Measurements from ENCODE around the gene HIP1R.

Gene HIP1R

GRCh38 chr12:122852336-122853275, 17.3 kb downstream of the HIP1R start:
- no peaks in the 10 kb centered on the region for H3K27me3 ChIP-seq (ENCODE audit: insufficient read depth, low read depth)
- no peak overlapping the region for H3K9ac ChIP-seq
- no peaks in the 10 kb centered on the region for H3K4me1 ChIP-seq (ENCODE audit: low read depth, poor library complexity, severe bottlenecking)
- no peaks in the 10 kb centered on the region for H3K79me2 ChIP-seq (ENCODE audit: insufficient read depth, low read depth)
- H3K27ac ChIP-seq, result no peak overlapping the region
- H4K20me1 ChIP-seq (ENCODE audit: insufficient read depth), result no peaks in the 10 kb centered on the region
- no peak overlapping the region for H2AFZ ChIP-seq (ENCODE audit: low read depth)
- no peak overlapping the region for H3K4me2 ChIP-seq
- no peaks in the 10 kb centered on the region for H3K36me3 ChIP-seq (ENCODE audit: insufficient read depth)
- no peak for TF ChIP-seq CTCF (conservative IDR thresholded peaks at IDR 0.05; ENCODE audit: low read depth, low read length)
- no peak overlapping the region for H3K4me3 ChIP-seq (IDR thresholded peaks at IDR 0.05; ENCODE audit: insufficient read depth, low read depth, low read length)

- Histone ChIP-seq H3K36me3 (ENCODE audit: insufficient read depth) (no peaks in the 10 kb centered on the region), H3K4me3 (IDR thresholded peaks at IDR 0.05; ENCODE audit: insufficient read depth, low read depth, low read length) (no peak overlapping the region), H3K27ac (no peak overlapping the region), H3K9ac (no peak overlapping the region), H4K20me1 (ENCODE audit: insufficient read depth) (no peaks in the 10 kb centered on the region), H2AFZ (ENCODE audit: low read depth) (no peak overlapping the region), H3K79me2 (ENCODE audit: insufficient read depth, low read depth) (no peaks in the 10 kb centered on the region), H3K27me3 (ENCODE audit: insufficient read depth, low read depth) (no peaks in the 10 kb centered on the region), H3K4me2 (no peak overlapping the region), H3K4me1 (ENCODE audit: low read depth, poor library complexity, severe bottlenecking) (no peaks in the 10 kb centered on the region)
- TF ChIP-seq CTCF (conservative IDR thresholded peaks at IDR 0.05; ENCODE audit: low read depth, low read length), result no peak
Measured at GRCh38 chr12:122853582-122854245, 18.5 kb downstream of the HIP1R start.

- Histone ChIP-seq H3K4me3 (IDR thresholded peaks at IDR 0.05; ENCODE audit: insufficient read depth, low read depth, low read length) (no peak overlapping the region), H3K4me1 (ENCODE audit: low read depth, poor library complexity, severe bottlenecking) (no peaks in the 10 kb centered on the region), H2AFZ (ENCODE audit: low read depth) (no peak overlapping the region), H4K20me1 (ENCODE audit: insufficient read depth) (no peaks in the 10 kb centered on the region), H3K27me3 (ENCODE audit: insufficient read depth, low read depth) (no peaks in the 10 kb centered on the region), H3K9ac (no peak overlapping the region), H3K27ac (no peak overlapping the region), H3K4me2 (no peak overlapping the region), H3K79me2 (ENCODE audit: insufficient read depth, low read depth) (no peaks in the 10 kb centered on the region), H3K36me3 (ENCODE audit: insufficient read depth) (no peaks in the 10 kb centered on the region)
- TF ChIP-seq CTCF (conservative IDR thresholded peaks at IDR 0.05; ENCODE audit: low read depth, low read length), result no peak
Measured at GRCh38 chr12:122854554-122854953, 19.3 kb downstream of the HIP1R start.

GRCh38 chr12:122855071-122855829, 20.0 kb downstream of the HIP1R start:
- no peaks in the 10 kb centered on the region for H4K20me1 ChIP-seq (ENCODE audit: insufficient read depth)
- H3K36me3 ChIP-seq (ENCODE audit: insufficient read depth), result no peaks in the 10 kb centered on the region
- H3K27ac ChIP-seq, result no peak overlapping the region
- no peaks in the 10 kb centered on the region for H3K79me2 ChIP-seq (ENCODE audit: insufficient read depth, low read depth)
- TF ChIP-seq CTCF (conservative IDR thresholded peaks at IDR 0.05; ENCODE audit: low read depth, low read length), result no peak
- no peak overlapping the region for H3K4me2 ChIP-seq
- H3K4me3 ChIP-seq (IDR thresholded peaks at IDR 0.05; ENCODE audit: insufficient read depth, low read depth, low read length), result no peak overlapping the region
- H2AFZ ChIP-seq (ENCODE audit: low read depth), result no peak overlapping the region
- no peak overlapping the region for H3K9ac ChIP-seq
- H3K4me1 ChIP-seq (ENCODE audit: low read depth, poor library complexity, severe bottlenecking), result no peaks in the 10 kb centered on the region
- no peaks in the 10 kb centered on the region for H3K27me3 ChIP-seq (ENCODE audit: insufficient read depth, low read depth)
